KBM-7 (cell line): ENCODE results near the gene RIT1.

Experiments used
- DNase-seq: peaks from one replicate; pipeline ENCODE4 v3.0.0-alpha.2; 2015
- in situ Hi-C: fragments of 300-500 bp; cut with MboI; formaldehyde crosslinking; loops from 2 replicates; pipeline ENCODE4 v1.14.3; 2020; ENCODE audit warnings: low sequenced_read_pairs, low pct_unique_long_range_greater_than_20kb, mixed read lengths

The RIT1 gene

GRCh38 chr1:155864393-155864792 lies 46.8 kb downstream of the RIT1 start:
- in situ Hi-C loops = no loop called here
- no peak for DNase-seq

GRCh38 chr1:155861896-155862295 lies 49.3 kb downstream of the RIT1 start:
- in situ Hi-C loops = no loop called here
- DNase-seq = no peak

- no peak for DNase-seq
- in situ Hi-C loops = no loop called here
These were observed 50.1 kb downstream of the RIT1 start for GRCh38 chr1:155860970-155861510.

GRCh38 chr1:155859881-155860871 lies 51.0 kb downstream of the RIT1 start:
- in situ Hi-C loops = no loop called here
- DNase-seq = peak; percentile 25

GRCh38 chr1:155859234-155859829 lies 51.8 kb downstream of the RIT1 start, which contains the start of gene SYT11:
Gene SYT11 (plus strand): TSS chr1:155859567. CDS start chr1:155859762, 195 bp downstream.
- peak; percentile 97 for DNase-seq
- in situ Hi-C loops = no loop called here

- in situ Hi-C loops = no loop called here
- DNase-seq = no peak
These were observed 52.3 kb downstream of the RIT1 start for GRCh38 chr1:155858800-155859233.

GRCh38 chr1:155856975-155857930 lies 53.9 kb downstream of the RIT1 start, which contains the start of gene GON4L:
Gene GON4L (minus strand): TSS chr1:155857214. CDS start chr1:155853780, 3,434 bp downstream.
- peak; percentile 92 for DNase-seq
- in situ Hi-C loops = no loop called here

- no peak for DNase-seq
- in situ Hi-C loops = no loop called here
These were observed 54.7 kb downstream of the RIT1 start for GRCh38 chr1:155856257-155856974.

- in situ Hi-C loops = no loop called here
- DNase-seq = no peak
These were observed 60.8 kb downstream of the RIT1 start for GRCh38 chr1:155850345-155850744.

- in situ Hi-C loops = no loop called here
- no peak for DNase-seq
These were observed 63.2 kb downstream of the RIT1 start for GRCh38 chr1:155847823-155848529.
